GM12878 (cell line): ENCODE data around the gene TMEM191C. TPM values are rescaled to one million over a fixed set of nuclear protein-coding genes. Genes with fewer than 3 reads are reported as not detected.
"Not testable (repeated sequence)": the region's sequence is repeated elsewhere in the genome, so short reads cannot be mapped to it uniquely, and the experiment has no call there.

Source experiments
- ATAC-seq: fragments of 200-7000 bp; cut with Tn5 transposase; 3 replicates; pipeline ENCODE4 v1.9.1; 2020; ENCODE audit warnings: mild to moderate bottlenecking, moderate library complexity
- BruUV-seq: library from RNA; stranded (reverse); fragments of 400-500 nt; replicated peaks from 2 replicates; lab custom pipeline; 2021; lab: Mats Ljungman, UMichigan
- CTCF ChIA-PET: fragments of 300-600 bp; sonication (Branson Sonifier 250); formaldehyde crosslinking; extraction: SDS; loops from one replicate; lab custom pipeline; 2021; ENCODE audit warnings: inconsistent platforms; lab: Yijun Ruan, JAX
- POLR2A ChIA-PET: fragments of 350-600 bp; formaldehyde crosslinking; extraction: SDS; loops from one replicate; lab custom pipeline; 2021; ENCODE audit warnings: inconsistent platforms; lab: Charles Lee
- RAD21 ChIA-PET: fragments of 300-600 bp; sonication (Branson Sonifier 250); formaldehyde crosslinking; loops from one replicate; lab custom pipeline; 2023; ENCODE audit warnings: antibody characterized with exemption; ENCODE audit not compliant: unreplicated experiment; lab: Charles Lee
- SMC1A ChIA-PET: fragments of 300-600 bp; sonication (Branson Sonifier 250); formaldehyde crosslinking; loops from one replicate; lab custom pipeline; 2023; ENCODE audit not compliant: unreplicated experiment, uncharacterized antibody; lab: Charles Lee
- DNase-seq: peaks from one replicate; pipeline ENCODE4 v3.0.0-alpha.2; 2011; ENCODE audit warnings: low read depth, low spot score
- FAIRE-seq: peaks from 3 replicates; lab custom pipeline; 2011; peaks lifted over from hg19 to GRCh38; lab: Jason Lieb, UNC
- H2AFZ ChIP-seq: 2 replicates; pipeline ENCODE4 v1.6.0; 2011; ENCODE audit warnings: low read depth, low read length, control low read depth; ENCODE audit not compliant: control insufficient read depth
- H3K27ac ChIP-seq: 2 replicates; pipeline ENCODE4 v1.5.1; 2011; ENCODE audit warnings: control low read depth; ENCODE audit not compliant: control insufficient read depth, insufficient read depth
- H3K27me3 ChIP-seq, 2 experiments: replicated peaks in 1 of 2; 2 replicates each; pipeline versions ENCODE4 v1.6.0 to v1.6.1; 2011; ENCODE audit warnings: low read length in 1 of 2; ENCODE audit not compliant: control insufficient read depth in 2 of 2, insufficient read depth in 2 of 2
- H3K36me3 ChIP-seq, 2 experiments: 2 replicates each; pipeline ENCODE4 v1.5.1; 2011; ENCODE audit warnings: low read length in 1 of 2; ENCODE audit not compliant: control insufficient read depth in 2 of 2, insufficient read depth in 2 of 2
- H3K4me1 ChIP-seq: 2 replicates; pipeline ENCODE4 v1.6.1; 2011; ENCODE audit warnings: mild to moderate bottlenecking, low read length, moderate library complexity, mixed read lengths; ENCODE audit not compliant: control insufficient read depth, insufficient read depth
- H3K4me2 ChIP-seq: 2 replicates; pipeline ENCODE4 v1.6.0; 2011; ENCODE audit warnings: control low read depth; ENCODE audit not compliant: control insufficient read depth, insufficient read depth
- H3K4me3 ChIP-seq: fragments of 200-600 bp; sonication (generic); 2 replicates; pipeline ENCODE4 v1.5.1; 2016
- H3K79me2 ChIP-seq: 2 replicates; pipeline ENCODE4 v1.6.0; 2011; ENCODE audit warnings: low read length; ENCODE audit not compliant: control insufficient read depth, insufficient read depth
- H3K9ac ChIP-seq: 2 replicates; pipeline ENCODE4 v1.8.0; 2011; ENCODE audit warnings: low read length, control low read depth, mixed read lengths; ENCODE audit not compliant: control insufficient read depth, insufficient read depth
- H3K9me3 ChIP-seq: replicated peaks from 3 replicates; pipeline ENCODE4 v1.5.1; 2011; ENCODE audit warnings: mild to moderate bottlenecking, low read length; ENCODE audit not compliant: control insufficient read depth, insufficient read depth
- H4K20me1 ChIP-seq: 2 replicates; pipeline ENCODE4 v1.6.0; 2011; ENCODE audit not compliant: control insufficient read depth, insufficient read depth
- WGBS: methylation state at CpG from one replicate; pipeline ENCODE4 v1.1.6; 2016; ENCODE audit warnings: low lambda C conversion rate; ENCODE audit not compliant: insufficient replicate concordance, insufficient coverage; ENCODE audit errors: missing lambda C conversion rate; 5-methylcytosine and 5-hydroxymethylcytosine counted together
- in situ Hi-C: fragments of 300-500 bp; cut with MboI; formaldehyde crosslinking; loops from 9 replicates; pipeline ENCODE4 v1.14.3; 2018; ENCODE audit warnings: mixed read lengths
- intact Hi-C: fragments of 100-400 bp; cut with micrococcal nuclease; formaldehyde crosslinking; loops from one replicate; pipeline ENCODE4 v1.14.2; 2022; ENCODE audit not compliant: unreplicated experiment
- polyA plus RNA-seq, 11 experiments: library from polyadenylated mRNA; depleted of rRNA in 4 of 11; unstranded in 6 of 11; stranded (reverse) in 5 of 11; fragments of >200 nt; fragmentation: Nextera tagmentation in 4 of 11; fragmentation: Illumina TruSeq in 1 of 11; extraction: Ambion mirVana in 4 of 11; extraction: Trizol in 1 of 11; gene quantifications; 1 replicate in 1 of 11; 2 replicates in 10 of 11; pipeline versions ENCODE4 v1.2.1 to v1.2.3, GENCODE V29; 2011 to 2016; ENCODE audit warnings: inconsistent platforms in 2 of 11, missing spikeins in 2 of 11, low read depth in 1 of 11
- total RNA-seq, 4 experiments: library from RNA; depleted of rRNA in 3 of 4; stranded (reverse); fragments of >200 nt in 3 of 4; fragmentation: Illumina TruSeq in 1 of 4; extraction: Trizol in 1 of 4; gene quantifications; 2 replicates each; pipeline versions ENCODE4 v1.2.1 to v1.2.3, GENCODE V29; 2013 to 2021

The TMEM191C gene
- total and polyA plus RNA-seq, 10 of the 15 experiments (the other 5 are each of a cell fraction or from before 2014, with no cell fraction given), result 0.03 to 1.9 (median 0.43) TPM

GRCh38 chr22:21462672-21463071 lies 4.5 kb upstream of the TMEM191C start:
- BruUV-seq, H3K27ac ChIP-seq, CTCF ChIA-PET, in situ Hi-C loops, RAD21 ChIA-PET, SMC1A ChIA-PET, POLR2A ChIA-PET, intact Hi-C loops, DNase-seq, H3K79me2 ChIP-seq, H2AFZ ChIP-seq, H3K27me3 ChIP-seq, H3K4me2 ChIP-seq, H3K9me3 ChIP-seq, H3K4me3 ChIP-seq, H3K4me1 ChIP-seq, H4K20me1 ChIP-seq, H3K9ac ChIP-seq, H3K36me3 ChIP-seq: not testable (repeated sequence)
- whole genome bisulfite sequencing, result 83% methylated on average over 1 of the region's 4 CpGs
- FAIRE-seq (peak; percentile 92), ATAC-seq (peak; percentile 58; the same call in 2 of the 3 replicates)

- DNase-seq, result peak; percentile 86
- 3% methylated on average over 11 of the region's 60 CpGs for WGBS
- H2AFZ ChIP-seq, result peak overlapping the region; percentile 29
- H3K4me1 ChIP-seq, H3K4me2 ChIP-seq, H3K27ac ChIP-seq, in situ Hi-C loops, H3K9ac ChIP-seq, H3K36me3 ChIP-seq, H3K9me3 ChIP-seq, H4K20me1 ChIP-seq, POLR2A ChIA-PET, H3K27me3 ChIP-seq, H3K79me2 ChIP-seq, H3K4me3 ChIP-seq, CTCF ChIA-PET, RAD21 ChIA-PET, BruUV-seq, intact Hi-C loops, SMC1A ChIA-PET: not testable (repeated sequence)
- peak; percentile 95 for ATAC-seq
- peak; percentile 27 for FAIRE-seq
Observed at GRCh38 chr22:21468194-21469096, 1.3 kb downstream of the TMEM191C start.

- POLR2A ChIA-PET, H4K20me1 ChIP-seq, FAIRE-seq, ATAC-seq, H3K4me1 ChIP-seq, H3K4me2 ChIP-seq, H3K36me3 ChIP-seq, SMC1A ChIA-PET, H3K27me3 ChIP-seq, H2AFZ ChIP-seq, DNase-seq, CTCF ChIA-PET, H3K4me3 ChIP-seq, in situ Hi-C loops, H3K27ac ChIP-seq, H3K9me3 ChIP-seq, H3K79me2 ChIP-seq, intact Hi-C loops, H3K9ac ChIP-seq, RAD21 ChIA-PET, BruUV-seq: not testable (repeated sequence)
- WGBS, result 43% methylated on average over 27 of the region's 87 CpGs
Observed at GRCh38 chr22:21469097-21469994, 2.2 kb downstream of the TMEM191C start.
